GM12878 (cell line): Measurements from ENCODE around the gene TGM2. TPM values are rescaled to one million over a fixed set of nuclear protein-coding genes. Genes with fewer than 3 reads are reported as not detected.

Source experiments
- ATAC-seq: fragments of 200-7000 bp; cut with Tn5 transposase; 3 replicates; pipeline ENCODE4 v1.9.1; 2020; ENCODE audit warnings: mild to moderate bottlenecking, moderate library complexity
- BruUV-seq: library from RNA; stranded (reverse); fragments of 400-500 nt; replicated peaks from 2 replicates; lab custom pipeline; 2021; lab: Mats Ljungman, UMichigan
- CTCF ChIA-PET: fragments of 300-600 bp; sonication (Branson Sonifier 250); formaldehyde crosslinking; extraction: SDS; loops from one replicate; lab custom pipeline; 2021; ENCODE audit warnings: inconsistent platforms; lab: Yijun Ruan, JAX
- POLR2A ChIA-PET: fragments of 350-600 bp; formaldehyde crosslinking; extraction: SDS; loops from one replicate; lab custom pipeline; 2021; ENCODE audit warnings: inconsistent platforms; lab: Charles Lee
- RAD21 ChIA-PET: fragments of 300-600 bp; sonication (Branson Sonifier 250); formaldehyde crosslinking; loops from one replicate; lab custom pipeline; 2023; ENCODE audit warnings: antibody characterized with exemption; ENCODE audit not compliant: unreplicated experiment; lab: Charles Lee
- SMC1A ChIA-PET: fragments of 300-600 bp; sonication (Branson Sonifier 250); formaldehyde crosslinking; loops from one replicate; lab custom pipeline; 2023; ENCODE audit not compliant: unreplicated experiment, uncharacterized antibody; lab: Charles Lee
- DNase-seq: peaks from one replicate; pipeline ENCODE4 v3.0.0-alpha.2; 2011; ENCODE audit warnings: low read depth, low spot score
- FAIRE-seq: peaks from 3 replicates; lab custom pipeline; 2011; peaks lifted over from hg19 to GRCh38; lab: Jason Lieb, UNC
- H2AFZ ChIP-seq: 2 replicates; pipeline ENCODE4 v1.6.0; 2011; ENCODE audit warnings: low read depth, low read length, control low read depth; ENCODE audit not compliant: control insufficient read depth
- H3K27ac ChIP-seq: 2 replicates; pipeline ENCODE4 v1.5.1; 2011; ENCODE audit warnings: control low read depth; ENCODE audit not compliant: control insufficient read depth, insufficient read depth
- H3K27me3 ChIP-seq, 2 experiments: replicated peaks in 1 of 2; 2 replicates each; pipeline versions ENCODE4 v1.6.0 to v1.6.1; 2011; ENCODE audit warnings: low read length in 1 of 2; ENCODE audit not compliant: control insufficient read depth in 2 of 2, insufficient read depth in 2 of 2
- H3K36me3 ChIP-seq, 2 experiments: 2 replicates each; pipeline ENCODE4 v1.5.1; 2011; ENCODE audit warnings: low read length in 1 of 2; ENCODE audit not compliant: control insufficient read depth in 2 of 2, insufficient read depth in 2 of 2
- H3K4me1 ChIP-seq: 2 replicates; pipeline ENCODE4 v1.6.1; 2011; ENCODE audit warnings: mild to moderate bottlenecking, low read length, moderate library complexity, mixed read lengths; ENCODE audit not compliant: control insufficient read depth, insufficient read depth
- H3K4me2 ChIP-seq: 2 replicates; pipeline ENCODE4 v1.6.0; 2011; ENCODE audit warnings: control low read depth; ENCODE audit not compliant: control insufficient read depth, insufficient read depth
- H3K4me3 ChIP-seq: fragments of 200-600 bp; sonication (generic); 2 replicates; pipeline ENCODE4 v1.5.1; 2016
- H3K79me2 ChIP-seq: 2 replicates; pipeline ENCODE4 v1.6.0; 2011; ENCODE audit warnings: low read length; ENCODE audit not compliant: control insufficient read depth, insufficient read depth
- H3K9ac ChIP-seq: 2 replicates; pipeline ENCODE4 v1.8.0; 2011; ENCODE audit warnings: low read length, control low read depth, mixed read lengths; ENCODE audit not compliant: control insufficient read depth, insufficient read depth
- H3K9me3 ChIP-seq: replicated peaks from 3 replicates; pipeline ENCODE4 v1.5.1; 2011; ENCODE audit warnings: mild to moderate bottlenecking, low read length; ENCODE audit not compliant: control insufficient read depth, insufficient read depth
- H4K20me1 ChIP-seq: 2 replicates; pipeline ENCODE4 v1.6.0; 2011; ENCODE audit not compliant: control insufficient read depth, insufficient read depth
- CBX3 ChIP-seq: fragments of 200-600 bp; sonication (generic); IDR thresholded peaks from 2 replicates; pipeline ENCODE4 v1.6.1; 2016; ENCODE audit warnings: low read depth, borderline replicate concordance
- CHD1 ChIP-seq: IDR thresholded peaks from 2 replicates; pipeline ENCODE4 v1.6.1; 2012; ENCODE audit warnings: low read depth, low read length, improper control_type of control experiment
- CREB1 ChIP-seq: IDR thresholded peaks from 2 replicates; pipeline ENCODE4 v1.6.1; 2012; ENCODE audit warnings: low read depth, mild to moderate bottlenecking, inconsistent platforms
- CREM ChIP-seq: IDR thresholded peaks from 2 replicates; pipeline ENCODE4 v1.6.1; 2014; ENCODE audit warnings: antibody characterized with exemption, low read depth
- EGR1 ChIP-seq, 2 experiments: IDR thresholded peaks; 1 replicate in 1 of 2; 2 replicates in 1 of 2; pipeline ENCODE4 v1.6.1; 2011 to 2012; ENCODE audit warnings: low read depth in 2 of 2, low read length in 2 of 2, borderline replicate concordance in 1 of 2, mild to moderate bottlenecking in 1 of 2, moderate library complexity in 1 of 2
- MYC ChIP-seq: IDR thresholded peaks from 2 replicates; pipeline ENCODE4 v1.6.1; 2011; ENCODE audit warnings: mild to moderate bottlenecking, low read length, moderate library complexity, inconsistent platforms; ENCODE audit not compliant: insufficient read depth, insufficient replicate concordance, insufficient read length, severe bottlenecking
- NFIC ChIP-seq: IDR thresholded peaks from 2 replicates; pipeline ENCODE4 v1.6.1; 2012; ENCODE audit warnings: low read depth, mild to moderate bottlenecking, inconsistent platforms, low read length, moderate library complexity
- RCOR1 ChIP-seq: conservative IDR thresholded peaks from 2 replicates; pipeline ENCODE4 v1.6.1; 2012; ENCODE audit warnings: low read depth, low read length, improper control_type of control experiment
- TCF7 ChIP-seq: IDR thresholded peaks from 2 replicates; pipeline ENCODE4 v1.6.1; 2014; ENCODE audit warnings: antibody characterized with exemption, borderline replicate concordance
- YBX1 ChIP-seq: fragments of 450-650 bp; IDR thresholded peaks from 2 replicates; pipeline ENCODE4 v1.6.1; 2016; ENCODE audit warnings: antibody characterized with exemption
- ZNF592 ChIP-seq: fragments of 450-650 bp; IDR thresholded peaks from 2 replicates; pipeline ENCODE4 v1.6.1; 2017; ENCODE audit warnings: mild to moderate bottlenecking, moderate library complexity
- WGBS: methylation state at CpG from one replicate; pipeline ENCODE4 v1.1.6; 2016; ENCODE audit warnings: low lambda C conversion rate; ENCODE audit not compliant: insufficient replicate concordance, insufficient coverage; ENCODE audit errors: missing lambda C conversion rate; 5-methylcytosine and 5-hydroxymethylcytosine counted together
- in situ Hi-C: fragments of 300-500 bp; cut with MboI; formaldehyde crosslinking; loops from 9 replicates; pipeline ENCODE4 v1.14.3; 2018; ENCODE audit warnings: mixed read lengths
- intact Hi-C: fragments of 100-400 bp; cut with micrococcal nuclease; formaldehyde crosslinking; loops from one replicate; pipeline ENCODE4 v1.14.2; 2022; ENCODE audit not compliant: unreplicated experiment
- polyA plus RNA-seq, 11 experiments: library from polyadenylated mRNA; depleted of rRNA in 4 of 11; unstranded in 6 of 11; stranded (reverse) in 5 of 11; fragments of >200 nt; fragmentation: Nextera tagmentation in 4 of 11; fragmentation: Illumina TruSeq in 1 of 11; extraction: Ambion mirVana in 4 of 11; extraction: Trizol in 1 of 11; gene quantifications; 1 replicate in 1 of 11; 2 replicates in 10 of 11; pipeline versions ENCODE4 v1.2.1 to v1.2.3, GENCODE V29; 2011 to 2016; ENCODE audit warnings: inconsistent platforms in 2 of 11, missing spikeins in 2 of 11, low read depth in 1 of 11
- total RNA-seq, 4 experiments: library from RNA; depleted of rRNA in 3 of 4; stranded (reverse); fragments of >200 nt in 3 of 4; fragmentation: Illumina TruSeq in 1 of 4; extraction: Trizol in 1 of 4; gene quantifications; 2 replicates each; pipeline versions ENCODE4 v1.2.1 to v1.2.3, GENCODE V29; 2013 to 2021
- TF ChIP-seq, protein P1 (sequence below): fragments of 450-650 bp; IDR thresholded peaks from 2 replicates; pipeline ENCODE4 v1.6.1; 2018; ENCODE audit warnings: borderline replicate concordance, mild to moderate bottlenecking; ENCODE audit not compliant: partially characterized antibody

The TGM2 gene
- total and polyA plus RNA-seq, 10 of the 15 experiments (the other 5 are each of a cell fraction or from before 2014, with no cell fraction given), result 0.11 to 1.9 (median 0.51) TPM

- TF ChIP-seq, protein P1, sequence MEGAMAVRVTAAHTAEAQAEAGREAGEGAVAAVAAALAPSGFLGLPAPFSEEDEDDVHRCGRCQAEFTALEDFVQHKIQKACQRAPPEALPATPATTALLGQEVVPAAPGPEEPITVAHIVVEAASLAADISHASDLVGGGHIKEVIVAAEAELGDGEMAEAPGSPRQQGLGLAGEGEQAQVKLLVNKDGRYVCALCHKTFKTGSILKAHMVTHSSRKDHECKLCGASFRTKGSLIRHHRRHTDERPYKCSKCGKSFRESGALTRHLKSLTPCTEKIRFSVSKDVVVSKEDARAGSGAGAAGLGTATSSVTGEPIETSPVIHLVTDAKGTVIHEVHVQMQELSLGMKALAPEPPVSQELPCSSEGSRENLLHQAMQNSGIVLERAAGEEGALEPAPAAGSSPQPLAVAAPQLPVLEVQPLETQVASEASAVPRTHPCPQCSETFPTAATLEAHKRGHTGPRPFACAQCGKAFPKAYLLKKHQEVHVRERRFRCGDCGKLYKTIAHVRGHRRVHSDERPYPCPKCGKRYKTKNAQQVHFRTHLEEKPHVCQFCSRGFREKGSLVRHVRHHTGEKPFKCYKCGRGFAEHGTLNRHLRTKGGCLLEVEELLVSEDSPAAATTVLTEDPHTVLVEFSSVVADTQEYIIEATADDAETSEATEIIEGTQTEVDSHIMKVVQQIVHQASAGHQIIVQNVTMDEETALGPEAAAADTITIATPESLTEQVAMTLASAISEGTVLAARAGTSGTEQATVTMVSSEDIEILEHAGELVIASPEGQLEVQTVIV, result no peak
- TF ChIP-seq CBX3, result no peak
- no peak for TF ChIP-seq TCF7
- TF ChIP-seq YBX1, result no peak
- TF ChIP-seq RCOR1, result no peak
- no peak for TF ChIP-seq NFIC
- no peak for TF ChIP-seq MYC
Measured at GRCh38 chr20:38195521-38195920, 30.5 kb upstream of the TGM2 start (continued).

DNA sequence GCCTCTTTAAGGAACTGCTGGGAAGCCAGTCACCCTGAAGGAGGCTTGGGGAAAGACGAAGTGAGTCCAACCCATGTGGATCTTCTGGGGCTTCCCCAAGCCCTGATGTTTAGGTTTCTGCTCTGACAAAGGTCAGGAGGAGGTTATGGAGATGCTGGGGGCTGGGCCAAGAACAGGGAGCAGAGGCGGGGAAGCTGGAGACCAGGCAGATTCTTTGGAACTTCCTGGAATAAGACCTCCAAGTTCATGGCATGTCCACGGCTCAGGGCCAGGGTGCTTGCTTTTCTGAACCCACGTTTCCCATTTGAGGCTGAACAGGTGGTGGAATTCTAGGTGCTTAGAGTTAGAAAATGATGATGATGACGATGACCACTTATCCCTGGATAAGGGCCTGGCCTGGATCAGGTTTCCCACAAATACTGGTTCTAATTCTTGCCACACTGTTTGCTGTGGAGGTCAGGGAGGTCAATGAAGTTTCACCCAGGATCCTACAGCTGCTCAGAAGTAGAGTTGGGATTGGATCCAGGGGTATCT lies 30.0 kb upstream of the TGM2 start:
- no peak for ATAC-seq
- TF ChIP-seq CREM (no peak), CREB1 (no peak), EGR1 (IDR thresholded peaks at IDR 0.05; ENCODE audit: borderline replicate concordance in 1 of 2, low read depth in 2 of 2, low read length in 2 of 2) (no peak), CHD1 (no peak), ZNF592 (no peak)
- TF ChIP-seq, all 136 proteins: peak for 0
- Histone ChIP-seq H3K4me1 (no peaks in the 10 kb centered on the region; the same call in 1 of the 2 replicates), H3K27ac (no peak overlapping the region), H3K4me2 (no peak overlapping the region), H3K4me3 (no peak overlapping the region), H3K9ac (no peak overlapping the region), H4K20me1 (no peaks in the 10 kb centered on the region), H3K79me2 (no peaks in the 10 kb centered on the region), H3K27me3 (no peaks in the 10 kb centered on the region; a peak in 2 of 4 replicates), H3K36me3 (no peaks in the 10 kb centered on the region), H2AFZ (no peak overlapping the region), H3K9me3 (no peaks in the 10 kb centered on the region)
- 50% methylated on average over 5 of the region's 5 CpGs for WGBS
- ChIA-PET CTCF (interaction anchor here (1.0 to 2.9 kb wide), 2 partner anchors 20 to 25 kb away, joined by 3 to 18 read pairs; no protein-coding TSS in a partner anchor), SMC1A (interaction anchor here (1.2 kb wide), 1 partner anchor 12 kb away, joined by 7 read pairs; no protein-coding TSS in a partner anchor), RAD21 (no interaction called here), POLR2A (no interaction called here)
- intact Hi-C loops, result no loop called here
- DNase-seq, result no peak
- BruUV-seq, result no TSS peak
- FAIRE-seq, result no peak
- in situ Hi-C loops, result no loop called here
